GM12878 (cell line): ENCODE results near the gene TMEM259. TPM values are rescaled to one million over a fixed set of nuclear protein-coding genes. Genes with fewer than 3 reads are reported as not detected.
A peak's percentile ranks its signal among the peaks of the same experiment; 100 is the strongest.

Source experiments
- BACH1 ChIP-seq: fragments of 450-650 bp; IDR thresholded peaks from 2 replicates; pipeline ENCODE4 v1.6.1; 2017; ENCODE audit warnings: mild to moderate bottlenecking, borderline replicate concordance
- BHLHE40 ChIP-seq, 2 experiments: fragments of 450-650 bp in 1 of 2; IDR thresholded peaks; 2 replicates each; pipeline ENCODE4 v1.6.1; 2011 to 2017; ENCODE audit warnings: low read depth in 2 of 2, borderline replicate concordance in 1 of 2, improper control_type of control experiment in 1 of 2, low read length in 1 of 2, mild to moderate bottlenecking in 1 of 2
- CREB1 ChIP-seq: IDR thresholded peaks from 2 replicates; pipeline ENCODE4 v1.6.1; 2012; ENCODE audit warnings: low read depth, mild to moderate bottlenecking, inconsistent platforms
- E2F4 ChIP-seq: IDR thresholded peaks from 2 replicates; pipeline ENCODE4 v1.6.1; 2012; ENCODE audit warnings: low read depth, low read length, improper control_type of control experiment
- HDAC6 ChIP-seq: fragments of 200-600 bp; sonication (generic); IDR thresholded peaks from one replicate; pipeline ENCODE4 v1.8.0; 2017; ENCODE audit warnings: antibody characterized with exemption; ENCODE audit not compliant: unreplicated experiment
- MAX ChIP-seq: IDR thresholded peaks from 2 replicates; pipeline ENCODE4 v1.6.1; 2012; ENCODE audit warnings: low read depth, low read length, improper control_type of control experiment
- MXI1 ChIP-seq: fragments of 150-350 bp; IDR thresholded peaks from 2 replicates; pipeline ENCODE4 v1.6.1; 2011; ENCODE audit warnings: low read depth, mild to moderate bottlenecking, inconsistent platforms, low read length, improper control_type of control experiment
- RFX5 ChIP-seq: IDR thresholded peaks from 2 replicates; pipeline ENCODE4 v1.6.1; 2011; ENCODE audit warnings: low read depth, low read length, improper control_type of control experiment
- RUNX3 ChIP-seq: IDR thresholded peaks from 2 replicates; pipeline ENCODE4 v1.6.1; 2012; ENCODE audit warnings: low read length, inconsistent platforms
- TCF3 ChIP-seq: IDR thresholded peaks from 2 replicates; pipeline ENCODE4 v1.6.1; 2012; ENCODE audit warnings: low read depth, mild to moderate bottlenecking, low read length, borderline replicate concordance; ENCODE audit not compliant: insufficient read depth
- USF2 ChIP-seq: IDR thresholded peaks from 2 replicates; pipeline ENCODE4 v1.6.1; 2011; ENCODE audit warnings: low read depth, low read length, improper control_type of control experiment, borderline replicate concordance
- ZNF217 ChIP-seq: fragments of 450-650 bp; IDR thresholded peaks from 2 replicates; pipeline ENCODE4 v1.6.1; 2017; ENCODE audit warnings: antibody characterized with exemption, mild to moderate bottlenecking
- polyA plus RNA-seq, 11 experiments: library from polyadenylated mRNA; depleted of rRNA in 4 of 11; unstranded in 6 of 11; stranded (reverse) in 5 of 11; fragments of >200 nt; fragmentation: Nextera tagmentation in 4 of 11; fragmentation: Illumina TruSeq in 1 of 11; extraction: Ambion mirVana in 4 of 11; extraction: Trizol in 1 of 11; gene quantifications; 1 replicate in 1 of 11; 2 replicates in 10 of 11; pipeline versions ENCODE4 v1.2.1 to v1.2.3, GENCODE V29; 2011 to 2016; ENCODE audit warnings: inconsistent platforms in 2 of 11, missing spikeins in 2 of 11, low read depth in 1 of 11
- total RNA-seq, 4 experiments: library from RNA; depleted of rRNA in 3 of 4; stranded (reverse); fragments of >200 nt in 3 of 4; fragmentation: Illumina TruSeq in 1 of 4; extraction: Trizol in 1 of 4; gene quantifications; 2 replicates each; pipeline versions ENCODE4 v1.2.1 to v1.2.3, GENCODE V29; 2013 to 2021

The TMEM259 gene
- total and polyA plus RNA-seq, 10 of the 15 experiments (the other 5 are each of a cell fraction or from before 2014, with no cell fraction given) = 0.43 to 184 (median 62.0) TPM

- no peak for TF ChIP-seq E2F4
- no peak for TF ChIP-seq HDAC6
- no peak for TF ChIP-seq RFX5
- TF ChIP-seq MAX = peak; percentile 16; the same call in 1 of the 2 replicates
- TF ChIP-seq ZNF217 = 0 out of 2 replicates have a peak, but pooled peaks have one; percentile 30
- peak; percentile 31; the same call in 1 of the 2 replicates for TF ChIP-seq RUNX3
- TF ChIP-seq CREB1 = peak; percentile 18; the same call in 1 of the 2 replicates
- 0 out of 2 replicates have a peak, but pooled peaks have one; percentile 56 for TF ChIP-seq TCF3
- TF ChIP-seq USF2 = peak; percentile 40
- TF ChIP-seq BACH1 = 0 out of 2 replicates have a peak, but pooled peaks have one; percentile 73
- peak; percentile 12; the same call in 1 of the 2 replicates for TF ChIP-seq MXI1
- TF ChIP-seq BHLHE40 (IDR thresholded peaks at IDR 0.05; ENCODE audit: borderline replicate concordance in 1 of 2, low read depth in 2 of 2, low read length in 1 of 2) = peak; percentile 89 to 97
- TF ChIP-seq, all 136 proteins: peak for 23
These were observed 45.9 kb upstream of the TMEM259 start, which contains the start of gene ARHGAP45 (continued) for GRCh38 chr19:1066748-1067340.
